ENCODE measurements around the gene TADA1. TPM values are rescaled to one million over a fixed set of nuclear protein-coding genes. Genes with fewer than 3 reads are reported as not detected.
A peak's percentile ranks its signal among the peaks of the same experiment; 100 is the strongest.

TADA1 gene, protein sequence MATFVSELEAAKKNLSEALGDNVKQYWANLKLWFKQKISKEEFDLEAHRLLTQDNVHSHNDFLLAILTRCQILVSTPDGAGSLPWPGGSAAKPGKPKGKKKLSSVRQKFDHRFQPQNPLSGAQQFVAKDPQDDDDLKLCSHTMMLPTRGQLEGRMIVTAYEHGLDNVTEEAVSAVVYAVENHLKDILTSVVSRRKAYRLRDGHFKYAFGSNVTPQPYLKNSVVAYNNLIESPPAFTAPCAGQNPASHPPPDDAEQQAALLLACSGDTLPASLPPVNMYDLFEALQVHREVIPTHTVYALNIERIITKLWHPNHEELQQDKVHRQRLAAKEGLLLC
- total RNA-seq (1 to 10 TPM; 2.8 to 6.2 (median 4.0) TPM), polyA plus RNA-seq (1 to 10 TPM; 3.1 to 8.2 TPM)

DNA sequence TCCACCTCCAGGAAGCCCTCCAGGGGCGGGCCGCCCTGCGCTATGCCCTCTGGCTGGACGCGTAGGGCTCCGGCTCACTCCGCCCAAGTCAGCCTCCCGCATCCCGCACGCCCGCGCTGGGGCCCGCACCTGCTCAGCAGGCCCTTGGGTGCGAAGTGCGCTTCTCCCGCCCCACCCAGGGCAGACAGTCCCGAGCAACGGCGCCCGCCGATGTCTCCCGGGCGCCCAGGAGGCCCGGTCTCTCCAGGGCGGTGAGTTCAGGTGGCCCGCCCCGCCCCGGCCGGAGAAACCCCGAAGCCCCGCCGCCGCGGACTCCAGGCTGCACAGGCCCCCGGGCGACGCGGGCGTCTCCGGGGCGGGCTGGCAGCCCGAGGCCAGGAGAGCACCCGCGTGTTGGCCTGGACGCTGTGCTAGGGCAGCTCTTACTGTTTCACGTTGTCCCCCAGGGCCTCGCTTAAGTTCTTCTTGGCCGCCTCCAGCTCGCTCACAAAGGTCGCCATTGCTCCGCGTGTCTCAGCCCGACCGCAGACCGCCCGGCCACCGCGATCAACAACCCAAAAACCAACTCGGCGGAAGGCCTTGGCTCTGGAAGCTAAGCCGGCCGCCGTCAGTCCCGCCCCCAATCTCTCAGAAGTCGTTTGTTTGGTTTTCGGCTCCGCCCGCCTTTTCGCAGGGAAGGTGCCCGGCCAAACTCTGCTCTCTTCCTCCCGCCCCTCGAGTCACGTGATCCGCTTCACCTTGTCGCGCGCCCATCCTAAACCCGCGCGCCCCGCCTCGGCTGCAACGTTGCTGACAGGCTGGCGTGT lies at the start of gene TADA1:
Gene TADA1, minus strand, starts transcription at position 531 of the 806 bp plus-strand sequence. Its CDS starts 31 bp downstream, at position 500.
- Histone ChIP-seq H3K27ac (peak within 1 kb of the TSS; percentile 91 to 96 (median 92)), H3K9me3 (no peaks in the 10 kb centered on the region), H3K4me1 (peaks cover 8 to 31% (median 11%) of the 10 kb centered on the region in 3 donors), H3K36me3 (no peaks in the 10 kb centered on the region), H3K27me3 (no peaks in the 10 kb centered on the region), H3K4me3 (peak within 1 kb of the TSS; percentile 78 to 97 (median 86))
- peak; percentile 94 to 99 (median 98) for DNase-seq
- TF ChIP-seq CTCF (IDR thresholded peaks at IDR 0.05) = no peak
- intact Hi-C loops (cut with DNase I) = no loop called here
- ATAC-seq = peak; percentile 95 to 98 (median 95)
- WGBS, 2 donors = 0% methylated on average over 67 to 84 of the region's 84 CpGs
- FAIRE-seq = peak; percentile 94

- Histone ChIP-seq H3K4me3 (no peak overlapping the region), H3K27ac (no peak overlapping the region), H3K27me3 (peaks cover 0 to 16% (median 8%) of the 10 kb centered on the region in 4 donors), H3K36me3 (no peaks in the 10 kb centered on the region), H3K4me1 (peaks cover 0 to 4% (median 4%) of the 10 kb centered on the region in 3 donors), H3K9me3 (no peaks in the 10 kb centered on the region)
- WGBS, 2 donors = 57 to 78% methylated on average over 3 of the region's 3 CpGs
- no peak for TF ChIP-seq CTCF (IDR thresholded peaks at IDR 0.05)
- FAIRE-seq (no peak), ATAC-seq (peak in 1 of 4 donors; percentile 32), DNase-seq (no peak)
- intact Hi-C loops (cut with DNase I) = no loop called here
Observed at GRCh38 chr1:166924823-166925541, 48.9 kb upstream of the TADA1 start.

DNA sequence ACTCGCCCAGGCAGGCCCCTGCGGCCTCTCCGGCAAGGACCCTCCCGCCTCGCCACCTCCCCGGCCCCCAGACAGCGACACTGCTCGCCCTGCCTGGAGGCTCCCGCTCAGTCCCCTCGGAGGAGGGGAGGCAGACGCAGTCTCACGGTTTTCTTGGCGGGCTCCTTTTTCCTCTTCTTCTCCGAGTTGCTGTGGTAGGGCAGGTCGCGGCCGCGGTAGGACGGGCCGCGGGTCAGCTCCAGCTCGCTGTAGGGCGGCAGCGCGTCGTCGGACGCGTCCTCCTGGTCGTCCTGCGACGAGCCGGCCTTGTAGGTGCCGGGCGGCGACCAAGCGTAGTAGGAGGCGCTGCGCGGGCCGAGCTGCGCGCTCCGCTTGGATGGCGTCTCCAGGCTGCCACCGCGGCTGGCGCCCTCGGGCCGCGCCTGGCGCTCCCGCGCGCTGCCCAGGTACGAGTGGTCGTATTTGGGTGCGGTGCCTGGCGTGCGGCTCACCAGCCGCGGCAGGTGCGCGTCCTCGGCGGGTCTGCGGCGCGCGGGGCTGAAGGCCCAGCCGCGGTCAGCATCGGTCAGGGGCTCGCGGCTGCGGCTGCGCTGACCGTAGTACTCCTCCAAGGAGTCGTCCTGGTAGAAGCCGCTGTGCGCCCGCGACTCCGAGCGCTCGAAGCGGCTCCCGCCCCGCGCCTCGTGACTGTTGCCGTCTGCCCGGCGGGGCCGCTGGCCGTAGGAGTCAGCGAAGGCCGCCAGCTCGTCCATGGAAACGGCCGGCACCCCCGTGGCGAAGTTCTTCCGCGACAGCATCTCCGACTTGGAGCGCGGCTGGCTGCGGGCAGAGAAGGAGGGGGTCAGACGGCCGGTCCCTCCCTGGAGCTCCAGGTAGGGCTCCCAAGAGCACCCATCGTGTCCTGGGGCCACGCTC lies 44.8 kb upstream of the TADA1 start:
- H3K27me3 ChIP-seq = peaks cover 0 to 16% (median 10%) of the 10 kb centered on the region in 4 donors

More for the DNA sequence above, 44.8 kb upstream of the TADA1 start:
- Histone ChIP-seq H3K36me3 (no peaks in the 10 kb centered on the region), H3K4me1 (peaks cover 0 to 4% (median 4%) of the 10 kb centered on the region in 3 donors), H3K27ac (no peak overlapping the region), H3K4me3 (peak overlapping the region in 3 of 4 donors; percentile 23 to 46 (median 26)), H3K9me3 (no peaks in the 10 kb centered on the region)
- intact Hi-C loops (cut with DNase I) = no loop called here
- TF ChIP-seq CTCF (IDR thresholded peaks at IDR 0.05) = no peak
- ATAC-seq (peak in 3 of 4 donors; percentile 60 to 71 (median 62)), DNase-seq (peak in 3 of 6 donors; percentile 8 to 69 (median 63)), FAIRE-seq (no peak)
- 6 to 7% methylated on average over 94 to 113 of the region's 113 CpGs for WGBS, 2 donors
